ENCODE measurements around the gene SDC1. TPM values are rescaled to one million over a fixed set of nuclear protein-coding genes. Genes with fewer than 3 reads are reported as not detected.

Gene SDC1
- total RNA-seq, 1 donor from 2014 or later = 74.3 TPM

- Histone ChIP-seq H3K79me2 (ENCODE audit: insufficient read depth, low read length) (peaks cover 44% of the 10 kb centered on the region), H3K9ac (ENCODE audit: low read length) (peak overlapping the region; percentile 81), H3K27me3 (ENCODE audit: insufficient read depth, low read length) (no peaks in the 10 kb centered on the region), H3K4me1 (ENCODE audit: insufficient read depth, low read length) (peaks cover 30% of the 10 kb centered on the region), H3K27ac (ENCODE audit: low read depth, low read length) (peak overlapping the region; percentile 66), H2AFZ (ENCODE audit: low read depth, low read length) (peak overlapping the region; percentile 88), H3K9me3 (ENCODE audit: insufficient read depth, low read depth, low read length) (no peaks in the 10 kb centered on the region), H3K4me3 (ENCODE audit: insufficient read depth, low read depth, low read length) (peak overlapping the region; percentile 72), H4K20me1 (ENCODE audit: insufficient read depth, low read length) (peaks cover 2% of the 10 kb centered on the region), H3K36me3 (ENCODE audit: insufficient read depth, low read length) (no peaks in the 10 kb centered on the region), H3K4me2 (ENCODE audit: low read length) (peak overlapping the region; percentile 97)
- Mint-ChIP-seq H3K27me3 (ENCODE audit: low read depth, unreplicated experiment) (peaks cover 5% of the 10 kb centered on the region), H3K9me3 (ENCODE audit: unreplicated experiment) (no peaks in the 10 kb centered on the region), H3K36me3 (ENCODE audit: low read depth, unreplicated experiment) (peaks cover 4% of the 10 kb centered on the region), H3K4me3 (ENCODE audit: unreplicated experiment) (peak overlapping the region; percentile 80), H3K4me1 (ENCODE audit: low read depth, unreplicated experiment) (peaks cover 21% of the 10 kb centered on the region), H3K27ac (ENCODE audit: unreplicated experiment) (no peak overlapping the region)
- TF ChIP-seq EZH2 (IDR thresholded peaks at IDR 0.05; ENCODE audit: insufficient read depth, low read length) = no peak
- TF ChIP-seq, protein P1, sequence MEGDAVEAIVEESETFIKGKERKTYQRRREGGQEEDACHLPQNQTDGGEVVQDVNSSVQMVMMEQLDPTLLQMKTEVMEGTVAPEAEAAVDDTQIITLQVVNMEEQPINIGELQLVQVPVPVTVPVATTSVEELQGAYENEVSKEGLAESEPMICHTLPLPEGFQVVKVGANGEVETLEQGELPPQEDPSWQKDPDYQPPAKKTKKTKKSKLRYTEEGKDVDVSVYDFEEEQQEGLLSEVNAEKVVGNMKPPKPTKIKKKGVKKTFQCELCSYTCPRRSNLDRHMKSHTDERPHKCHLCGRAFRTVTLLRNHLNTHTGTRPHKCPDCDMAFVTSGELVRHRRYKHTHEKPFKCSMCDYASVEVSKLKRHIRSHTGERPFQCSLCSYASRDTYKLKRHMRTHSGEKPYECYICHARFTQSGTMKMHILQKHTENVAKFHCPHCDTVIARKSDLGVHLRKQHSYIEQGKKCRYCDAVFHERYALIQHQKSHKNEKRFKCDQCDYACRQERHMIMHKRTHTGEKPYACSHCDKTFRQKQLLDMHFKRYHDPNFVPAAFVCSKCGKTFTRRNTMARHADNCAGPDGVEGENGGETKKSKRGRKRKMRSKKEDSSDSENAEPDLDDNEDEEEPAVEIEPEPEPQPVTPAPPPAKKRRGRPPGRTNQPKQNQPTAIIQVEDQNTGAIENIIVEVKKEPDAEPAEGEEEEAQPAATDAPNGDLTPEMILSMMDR (IDR thresholded peaks at IDR 0.05; ENCODE audit: insufficient read depth, low read depth, low read length) = no peak
- peak; percentile 40 for DNase-seq (ENCODE audit: low read depth)
- no peak for FAIRE-seq
Observed at GRCh38 chr2:20223407-20224163, 1.3 kb downstream of the SDC1 start.

DNA sequence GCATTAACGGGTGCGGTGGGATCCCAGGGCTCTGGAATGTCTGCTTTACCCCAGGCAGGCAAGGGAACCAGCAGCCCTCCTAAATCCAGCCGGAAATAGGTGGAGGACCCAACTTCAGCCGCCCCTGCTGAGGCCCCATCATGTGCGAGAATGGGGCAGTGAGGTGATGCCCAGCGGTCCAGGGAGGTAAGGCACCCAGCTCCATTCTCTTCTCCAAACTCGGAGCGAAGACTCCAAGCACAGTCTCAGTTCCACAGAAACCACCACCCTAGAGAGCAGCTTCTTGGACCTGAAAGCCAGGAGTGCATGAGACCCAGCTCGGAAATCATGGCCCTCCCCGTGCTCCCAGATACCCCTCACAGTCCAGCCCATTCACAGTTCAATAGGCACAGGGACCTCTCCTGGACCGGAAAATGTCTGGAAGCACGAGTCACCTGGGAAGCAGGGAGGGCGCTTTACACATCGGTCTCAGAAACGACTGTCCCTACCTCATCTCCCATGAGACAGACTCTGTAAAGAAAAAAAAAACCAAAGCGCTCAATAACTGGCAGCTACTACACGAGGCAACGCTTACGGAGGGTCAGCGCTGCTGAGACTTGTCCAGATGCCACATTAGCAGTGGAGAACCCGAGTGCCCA lies 2.0 kb downstream of the SDC1 start:
- peaks cover 21% of the 10 kb centered on the region for H3K4me1 Mint-ChIP-seq (ENCODE audit: low read depth, unreplicated experiment)
- H3K4me3 Mint-ChIP-seq (ENCODE audit: unreplicated experiment) = peak overlapping the region; percentile 80
- H3K27me3 Mint-ChIP-seq (ENCODE audit: low read depth, unreplicated experiment) = peaks cover 5% of the 10 kb centered on the region
- TF ChIP-seq, protein P1 (IDR thresholded peaks at IDR 0.05; ENCODE audit: insufficient read depth, low read depth, low read length) = no peak
- FAIRE-seq (no peak), DNase-seq (ENCODE audit: low read depth) (peak; percentile 24)
- no peaks in the 10 kb centered on the region for H3K27me3 ChIP-seq (ENCODE audit: insufficient read depth, low read length)
- peak overlapping the region; percentile 97 for H3K4me2 ChIP-seq (ENCODE audit: low read length)
- peak overlapping the region; percentile 81 for H3K9ac ChIP-seq (ENCODE audit: low read length)
- peaks cover 51% of the 10 kb centered on the region for H3K79me2 ChIP-seq (ENCODE audit: insufficient read depth, low read length)
- no peaks in the 10 kb centered on the region for H3K9me3 ChIP-seq (ENCODE audit: insufficient read depth, low read depth, low read length)
- no peak overlapping the region for H3K27ac ChIP-seq (ENCODE audit: low read depth, low read length)
- H3K27ac Mint-ChIP-seq (ENCODE audit: unreplicated experiment) = peak overlapping the region; percentile 53
- H4K20me1 ChIP-seq (ENCODE audit: insufficient read depth, low read length) = peaks cover 5% of the 10 kb centered on the region
- peak overlapping the region; percentile 72 for H3K4me3 ChIP-seq (ENCODE audit: insufficient read depth, low read depth, low read length)
- H3K9me3 Mint-ChIP-seq (ENCODE audit: unreplicated experiment) = no peaks in the 10 kb centered on the region
- H3K36me3 Mint-ChIP-seq (ENCODE audit: low read depth, unreplicated experiment) = peaks cover 4% of the 10 kb centered on the region
- H2AFZ ChIP-seq (ENCODE audit: low read depth, low read length) = peak overlapping the region; percentile 88
- peaks cover 30% of the 10 kb centered on the region for H3K4me1 ChIP-seq (ENCODE audit: insufficient read depth, low read length)
- H3K36me3 ChIP-seq (ENCODE audit: insufficient read depth, low read length) = no peaks in the 10 kb centered on the region

Measured in astrocyte (in vitro differentiated cells and primary cell).